K562 (cell line): ENCODE data around the gene GINS3. TPM values are rescaled to one million over a fixed set of nuclear protein-coding genes. Genes with fewer than 3 reads are reported as not detected.
A peak's percentile ranks its signal among the peaks of the same experiment; 100 is the strongest.

Experiments
- ARID1B ChIP-seq: fragments of 450-650 bp; IDR thresholded peaks from 2 replicates; pipeline ENCODE4 v1.6.1; 2016; ENCODE audit warnings: antibody characterized with exemption, mild to moderate bottlenecking, inconsistent platforms
- CEBPZ ChIP-seq: fragments of 150-350 bp; IDR thresholded peaks from 2 replicates; pipeline ENCODE4 v1.6.1; 2014; ENCODE audit warnings: low read depth, mild to moderate bottlenecking, low read length, borderline replicate concordance
- ETV1 ChIP-seq: fragments of 450-650 bp; conservative IDR thresholded peaks from 2 replicates; pipeline ENCODE4 v1.6.1; 2016; ENCODE audit warnings: missing genetic modification characterization, control low read depth, low read depth, missing compliant biosample characterization
- GTF2A2 ChIP-seq: IDR thresholded peaks from 2 replicates; pipeline ENCODE4 v1.6.1; 2016; ENCODE audit warnings: mild to moderate bottlenecking, missing genetic modification characterization, missing compliant biosample characterization
- HBP1 ChIP-seq: fragments of 450-650 bp; formaldehyde crosslinking; IDR thresholded peaks from 2 replicates; pipeline ENCODE4 v1.4.0; 2022; ENCODE audit warnings: missing genetic modification characterization
- HDAC3 ChIP-seq: fragments of 450-650 bp; IDR thresholded peaks from 2 replicates; pipeline ENCODE4 v1.6.1; 2018; ENCODE audit warnings: borderline replicate concordance, mild to moderate bottlenecking, moderate library complexity; ENCODE audit not compliant: partially characterized antibody
- JUNB ChIP-seq: fragments of 450-650 bp; formaldehyde crosslinking; conservative IDR thresholded peaks from 2 replicates; pipeline ENCODE4 v1.4.0; 2020; ENCODE audit warnings: mild to moderate bottlenecking
- MCM2 ChIP-seq: fragments of 450-650 bp; IDR thresholded peaks from 2 replicates; pipeline ENCODE4 v1.6.1; 2017; ENCODE audit warnings: low read depth, mild to moderate bottlenecking
- NR2C1 ChIP-seq, 2 experiments: fragments of 450-650 bp; IDR thresholded peaks; 2 replicates each; pipeline ENCODE4 v1.6.1; 2017; ENCODE audit warnings: mild to moderate bottlenecking in 2 of 2, antibody characterized with exemption in 1 of 2, inconsistent platforms in 1 of 2, missing compliant biosample characterization in 1 of 2, missing genetic modification characterization in 1 of 2
- RAD51 ChIP-seq: fragments of 450-650 bp; IDR thresholded peaks from 2 replicates; pipeline ENCODE4 v1.7.1; 2016; ENCODE audit warnings: low read depth, mild to moderate bottlenecking, borderline replicate concordance
- RBM22 ChIP-seq: fragments of 200-400 bp; formaldehyde crosslinking; IDR thresholded peaks from 2 replicates; pipeline ENCODE4 v1.6.1; 2018; ENCODE audit warnings: low read length, low read depth; ENCODE audit not compliant: poor library complexity, severe bottlenecking
- THAP7 ChIP-seq: fragments of 250-450 bp; sonication (Bioruptor Pico); IDR thresholded peaks from 2 replicates; pipeline ENCODE4 v1.5.0; 2021
- YY1 ChIP-seq, 3 experiments: IDR thresholded peaks; 2 replicates each; pipeline ENCODE4 v1.6.1; 2011; ENCODE audit warnings: low read length in 2 of 3, mild to moderate bottlenecking in 2 of 3, moderate library complexity in 2 of 3, borderline replicate concordance in 1 of 3, control low read depth in 1 of 3, low read depth in 1 of 3; ENCODE audit not compliant: insufficient read depth in 3 of 3, insufficient replicate concordance in 2 of 3, control insufficient read depth in 1 of 3, insufficient read length in 1 of 3; ENCODE audit errors: extremely low read depth in 1 of 3
- ZNF589 ChIP-seq: fragments of 200-800 bp; sonication (Bioruptor generic); IDR thresholded peaks from 2 replicates; pipeline ENCODE4 v1.6.1; 2016; ENCODE audit warnings: low read depth, missing genetic modification characterization, missing compliant biosample characterization
- ZNF644 ChIP-seq: fragments of 200-800 bp; sonication (Bioruptor generic); IDR thresholded peaks from 2 replicates; pipeline ENCODE4 v1.6.1; 2016; ENCODE audit warnings: low read depth, missing genetic modification characterization, missing compliant biosample characterization
- ZNF764 ChIP-seq: fragments of 250-450 bp; sonication (Bioruptor Pico); IDR thresholded peaks from 2 replicates; pipeline ENCODE4 v1.4.0; 2020; ENCODE audit warnings: low read depth, mild to moderate bottlenecking, moderate library complexity
- ZNF77 ChIP-seq: fragments of 250-450 bp; sonication (Bioruptor Pico); IDR thresholded peaks from 2 replicates; pipeline ENCODE4 v1.5.0; 2020
- polyA plus RNA-seq, 8 experiments: library from polyadenylated mRNA; depleted of rRNA in 4 of 8; stranded (reverse) in 5 of 8; unstranded in 3 of 8; fragments of >200 nt; fragmentation: Nextera tagmentation in 2 of 8; fragmentation: Illumina TruSeq in 1 of 8; extraction: Ambion mirVana in 2 of 8; extraction: Trizol in 1 of 8; gene quantifications; 2 replicates each; pipeline versions ENCODE4 v1.2.1 to v1.2.3, GENCODE V29; 2011 to 2014; ENCODE audit warnings: inconsistent platforms in 1 of 8, missing spikeins in 1 of 8
- total RNA-seq, 7 experiments: library from RNA; depleted of rRNA in 6 of 7; stranded (reverse); fragments of >200 nt in 6 of 7; fragmentation: Illumina TruSeq in 2 of 7; extraction: Trizol in 2 of 7; gene quantifications; 2 replicates each; pipeline versions ENCODE4 v1.2.1 to v1.2.3, GENCODE V29; 2011 to 2021; ENCODE audit warnings: low replicate concordance in 1 of 7

Gene GINS3
- total and polyA plus RNA-seq, 9 of the 15 experiments (the other 6 are each of a cell fraction or from before 2014, with no cell fraction given) = 17.8 to 31.9 (median 25.4) TPM

GRCh38 chr16:58392215-58393137, at the start of gene GINS3 (continued):
- TF ChIP-seq RBM22 (no peak), YY1 (IDR thresholded peaks at IDR 0.05; ENCODE audit: borderline replicate concordance in 1 of 3, control insufficient read depth in 1 of 3, extremely low read depth in 1 of 3, insufficient read depth in 3 of 3, insufficient read length in 1 of 3, insufficient replicate concordance in 2 of 3, low read depth in 1 of 3, low read length in 2 of 3) (peak; percentile 17 to 73 (median 64)), MCM2 (no peak), HBP1 (no peak), RAD51 (peak; percentile 23; the same call in 1 of the 2 replicates), ETV1 (tag) (peak; percentile 92), JUNB (no peak), GTF2A2 (tag) (no peak), CEBPZ (no peak), THAP7 (CRISPR knock-in tag) (no peak), ARID1B (peak; percentile 51), HDAC3 (peak; percentile 2), ZNF589 (CRISPR knock-in tag) (no peak), ZNF77 (CRISPR knock-in tag) (no peak), ZNF764 (no peak), NR2C1 (IDR thresholded peaks at IDR 0.05) (peak; percentile 15; the same call in 1 of the 2 replicates), NR2C1 (tag; IDR thresholded peaks at IDR 0.05) (no peak; the same call in none of the 2 replicates), ZNF644 (tag) (peak; percentile 93)
